ENCODE measurements around the gene PCDHGA3. TPM values are rescaled to one million over a fixed set of nuclear protein-coding genes. Genes with fewer than 3 reads are reported as not detected.

Gene PCDHGA3
- 0.04 and 0.08 TPM in 2 replicates for total RNA-seq

GRCh38 chr5:141343242-141343952 is at the start of gene PCDHGA3:
TSS of gene PCDHGA3 (plus strand) at chr5:141343829. CDS start at chr5:141344034, 205 bp downstream.

GRCh38 chr5:141303756-141304155 is 39.9 kb upstream of the PCDHGA3 start, which contains the start of gene SLC25A2:
TSS of gene SLC25A2 (minus strand) at chr5:141304049. CDS start at chr5:141303865, 184 bp downstream.

DNA sequence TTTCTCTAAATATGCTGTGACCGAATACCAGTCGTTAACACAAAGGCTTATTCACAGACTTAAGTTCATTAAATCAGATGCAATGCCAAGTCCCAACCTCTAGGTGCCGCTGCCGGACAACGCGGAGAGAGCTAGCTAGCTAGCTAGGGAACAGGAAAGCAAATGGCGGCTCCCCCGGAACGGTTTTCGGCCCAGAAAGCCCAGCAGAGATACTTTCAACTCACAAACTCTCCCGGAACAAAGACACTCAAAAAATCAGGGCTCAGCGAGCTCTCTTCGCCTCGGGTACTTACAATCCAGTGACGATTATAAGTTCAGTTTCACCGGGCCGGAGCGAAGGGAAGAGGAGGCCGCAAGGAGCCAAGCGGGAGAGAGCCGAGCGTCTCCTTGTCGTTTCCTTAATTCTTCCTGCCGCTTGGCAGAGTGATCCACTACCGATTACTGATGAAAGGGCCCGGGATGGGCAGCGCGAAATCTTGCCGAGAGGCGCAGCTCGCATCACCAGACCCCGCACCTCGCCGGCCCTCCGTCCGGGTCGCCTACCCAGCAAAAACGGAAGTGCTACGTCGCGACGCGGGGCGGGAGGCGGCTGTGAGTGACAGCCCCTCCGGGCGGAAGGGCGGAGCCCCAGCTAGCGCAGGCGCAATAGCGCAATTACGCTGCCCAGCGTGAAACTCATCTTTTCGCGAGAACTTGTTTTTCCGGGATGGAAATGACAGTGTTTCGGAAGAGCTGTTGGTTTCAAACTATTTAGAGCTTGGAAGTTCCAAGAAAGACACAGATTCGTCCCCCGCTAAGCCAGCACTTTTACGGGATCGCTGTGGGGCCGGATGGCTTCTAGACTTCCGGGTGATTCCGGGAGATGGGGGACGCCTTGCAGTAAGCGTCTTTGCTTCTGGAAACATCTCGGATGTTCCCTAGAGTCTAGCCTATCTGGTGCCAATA is 23.1 kb upstream of the PCDHGA3 start, which contains the start of gene TAF7:
TSS of gene TAF7 (minus strand) at position 560 of the 945 bp plus-strand sequence. CDS start 740 bp downstream, outside the sequence.

DNA sequence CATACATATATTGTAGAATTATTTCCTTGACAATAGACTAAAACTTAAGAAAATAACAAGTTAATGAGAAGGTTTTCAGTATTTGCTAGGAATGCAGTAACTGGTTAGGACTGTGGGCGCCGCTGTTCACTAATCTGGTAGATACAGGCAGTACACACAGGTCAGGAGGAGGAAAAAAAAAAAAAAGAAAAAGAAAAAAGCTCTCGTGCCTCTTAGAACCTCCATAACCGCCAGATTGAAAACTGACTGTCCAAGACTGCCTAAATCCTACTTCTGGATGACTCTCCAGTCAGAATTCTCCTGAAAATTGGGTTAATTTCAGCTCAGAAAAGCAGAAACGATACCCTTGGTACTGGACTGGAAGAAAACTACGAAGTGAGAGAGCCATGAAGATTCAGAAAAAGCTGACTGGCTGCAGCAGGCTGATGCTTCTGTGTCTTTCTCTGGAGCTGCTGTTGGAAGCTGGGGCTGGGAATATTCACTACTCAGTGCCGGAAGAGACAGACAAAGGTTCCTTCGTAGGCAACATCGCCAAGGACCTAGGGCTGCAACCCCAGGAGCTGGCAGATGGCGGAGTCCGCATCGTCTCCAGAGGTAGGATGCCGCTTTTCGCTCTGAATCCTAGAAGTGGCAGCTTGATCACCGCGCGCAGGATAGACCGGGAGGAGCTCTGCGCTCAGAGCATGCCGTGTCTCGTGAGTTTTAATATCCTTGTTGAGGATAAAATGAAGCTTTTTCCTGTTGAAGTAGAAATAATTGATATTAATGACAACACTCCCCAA is 13.1 kb upstream of the PCDHGA3 start, which contains the start of gene PCDHGA1:
TSS of gene PCDHGA1 (plus strand) at position 216 of the 782 bp plus-strand sequence.

DNA sequence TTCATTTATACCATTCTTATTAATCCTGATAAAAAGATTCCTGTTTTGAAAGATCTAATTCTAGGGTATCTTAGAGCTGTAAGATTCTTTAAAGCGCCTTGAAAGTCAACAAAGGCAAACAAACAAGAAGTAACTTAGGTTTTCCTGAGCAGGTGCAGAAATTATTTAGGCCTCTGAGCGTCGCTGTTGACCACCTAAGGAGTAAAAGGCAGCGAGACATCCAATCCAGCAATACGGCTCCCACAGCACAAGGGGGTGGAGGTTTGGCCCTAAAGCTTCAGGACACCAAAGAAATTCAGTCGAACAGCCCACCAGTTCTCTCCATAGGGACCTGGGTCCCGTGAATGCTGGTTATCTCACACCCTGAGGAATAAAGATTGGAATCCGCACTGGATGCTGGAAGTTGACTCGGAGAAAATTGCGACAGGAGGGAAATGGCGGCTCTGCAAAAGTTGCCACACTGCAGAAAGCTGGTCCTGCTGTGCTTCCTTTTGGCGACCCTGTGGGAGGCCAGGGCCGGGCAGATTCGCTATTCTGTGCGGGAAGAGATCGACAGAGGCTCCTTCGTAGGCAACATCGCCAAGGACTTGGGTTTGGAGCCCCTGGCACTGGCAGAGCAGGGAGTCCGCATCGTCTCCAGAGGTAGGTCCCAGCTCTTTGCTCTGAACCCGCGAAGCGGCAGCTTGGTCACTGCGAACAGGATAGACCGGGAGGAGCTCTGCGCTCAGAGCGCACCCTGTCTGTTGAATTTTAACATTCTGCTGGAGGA is 4.9 kb upstream of the PCDHGA3 start, which contains the start of gene PCDHGA2:
TSS of gene PCDHGA2 (plus strand) at position 223 of the 769 bp plus-strand sequence.

DNA sequence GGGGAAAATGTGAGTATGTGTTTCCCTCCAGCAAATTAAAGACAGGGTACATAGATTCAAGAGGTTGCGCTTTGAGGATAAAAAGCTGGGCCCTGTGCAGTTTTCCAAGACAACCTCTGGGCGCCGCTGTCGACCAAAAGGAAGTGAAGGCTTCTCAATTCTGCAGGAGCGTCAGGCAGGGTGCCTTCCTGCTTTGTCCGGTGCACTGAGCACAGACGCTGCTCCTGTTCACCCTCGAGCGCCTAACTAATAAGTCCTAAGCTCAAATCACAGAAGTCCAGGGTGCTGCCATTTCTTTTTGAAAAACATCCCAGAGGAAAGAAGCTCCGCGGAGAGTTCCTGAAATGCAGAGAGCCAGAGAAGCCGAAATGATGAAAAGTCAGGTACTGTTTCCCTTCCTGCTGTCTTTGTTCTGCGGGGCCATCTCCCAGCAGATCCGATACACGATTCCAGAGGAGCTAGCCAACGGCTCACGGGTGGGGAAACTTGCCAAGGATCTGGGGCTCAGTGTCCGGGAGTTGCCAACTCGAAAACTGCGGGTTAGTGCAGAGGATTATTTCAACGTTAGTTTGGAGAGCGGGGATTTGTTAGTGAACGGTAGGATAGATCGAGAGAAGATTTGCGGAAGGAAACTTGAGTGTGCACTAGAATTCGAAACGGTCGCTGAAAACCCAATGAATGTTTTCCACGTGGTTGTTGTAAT is 6.4 kb downstream of the PCDHGA3 start, which contains the start of gene PCDHGB1:
TSS of gene PCDHGB1 (plus strand) at position 183 of the 703 bp plus-strand sequence. CDS start at position 345, 162 bp downstream.

GRCh38 chr5:141354900-141355469 is 11.4 kb downstream of the PCDHGA3 start, which contains the start of gene PCDHGA4:
TSS of gene PCDHGA4 (plus strand) at chr5:141355021. CDS start at chr5:141355108, 87 bp downstream.

DNA sequence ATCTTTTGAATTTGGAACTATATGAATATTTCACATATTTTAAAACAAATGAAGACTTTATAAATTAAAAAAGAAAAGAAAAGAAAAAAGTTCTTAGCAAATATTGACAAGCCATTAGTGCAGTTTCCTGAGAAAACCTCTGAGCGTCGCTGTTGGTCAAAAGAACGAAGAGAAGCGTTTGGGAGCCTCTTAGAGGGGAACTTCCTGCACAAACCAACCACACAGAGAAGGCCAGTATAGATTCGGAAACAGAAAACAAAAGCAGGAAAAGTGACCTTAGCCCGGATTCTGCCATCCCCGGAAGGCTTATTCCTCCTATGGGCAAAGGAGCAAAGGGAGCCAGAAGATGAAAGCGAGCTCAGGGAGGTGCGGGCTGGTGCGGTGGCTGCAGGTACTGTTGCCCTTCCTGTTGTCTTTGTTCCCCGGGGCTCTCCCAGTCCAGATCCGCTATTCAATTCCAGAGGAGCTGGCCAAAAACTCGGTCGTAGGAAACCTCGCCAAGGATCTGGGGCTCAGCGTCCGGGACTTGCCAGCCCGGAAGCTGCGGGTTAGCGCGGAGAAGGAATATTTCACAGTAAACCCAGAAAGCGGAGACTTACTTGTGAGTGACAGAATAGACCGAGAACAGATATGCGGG is 16.3 kb downstream of the PCDHGA3 start, which contains the start of gene PCDHGB2:
TSS of gene PCDHGB2 (plus strand) at position 205 of the 637 bp plus-strand sequence. CDS start at position 347, 142 bp downstream.

DNA sequence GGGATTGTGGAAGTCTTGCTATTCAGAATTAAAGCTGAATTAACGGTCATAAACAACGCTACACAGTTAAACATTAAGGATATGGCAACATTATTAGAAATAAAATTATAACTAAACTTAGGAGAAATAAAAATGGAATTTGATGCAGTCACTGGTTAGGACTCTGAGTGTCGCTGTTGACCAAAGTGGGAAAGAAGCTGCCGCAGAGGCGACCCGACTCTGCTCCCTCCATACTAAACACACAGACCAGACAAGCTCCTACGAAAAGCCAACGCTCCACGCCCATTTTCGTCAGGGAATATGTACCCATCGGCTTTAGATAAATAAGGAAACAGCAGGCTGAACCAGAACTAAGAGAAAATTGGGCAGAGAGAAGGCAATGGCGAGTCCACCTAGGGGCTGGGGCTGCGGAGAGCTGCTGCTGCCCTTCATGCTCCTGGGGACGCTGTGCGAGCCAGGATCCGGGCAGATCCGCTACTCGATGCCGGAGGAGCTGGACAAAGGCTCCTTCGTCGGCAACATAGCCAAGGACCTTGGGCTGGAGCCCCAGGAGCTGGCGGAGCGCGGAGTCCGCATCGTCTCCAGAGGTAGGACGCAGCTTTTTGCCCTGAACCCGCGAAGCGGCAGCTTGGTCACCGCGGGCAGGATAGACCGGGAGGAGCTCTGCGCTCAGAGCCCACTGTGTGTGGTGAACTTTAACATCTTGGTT is 20.5 kb downstream of the PCDHGA3 start, which contains the start of gene PCDHGA5:
TSS of gene PCDHGA5 (plus strand) at position 211 of the 709 bp plus-strand sequence. CDS start at position 380, 169 bp downstream.

GRCh38 chr5:141369994-141370848 is 26.6 kb downstream of the PCDHGA3 start, which contains the start of gene PCDHGB3:
TSS of gene PCDHGB3 (plus strand) at chr5:141370242. CDS start at chr5:141370395, 153 bp downstream.

GRCh38 chr5:141373673-141374317 is 30.2 kb downstream of the PCDHGA3 start, which contains the start of gene PCDHGA6:
TSS of gene PCDHGA6 (plus strand) at chr5:141373891. CDS start at chr5:141374084, 193 bp downstream.

DNA sequence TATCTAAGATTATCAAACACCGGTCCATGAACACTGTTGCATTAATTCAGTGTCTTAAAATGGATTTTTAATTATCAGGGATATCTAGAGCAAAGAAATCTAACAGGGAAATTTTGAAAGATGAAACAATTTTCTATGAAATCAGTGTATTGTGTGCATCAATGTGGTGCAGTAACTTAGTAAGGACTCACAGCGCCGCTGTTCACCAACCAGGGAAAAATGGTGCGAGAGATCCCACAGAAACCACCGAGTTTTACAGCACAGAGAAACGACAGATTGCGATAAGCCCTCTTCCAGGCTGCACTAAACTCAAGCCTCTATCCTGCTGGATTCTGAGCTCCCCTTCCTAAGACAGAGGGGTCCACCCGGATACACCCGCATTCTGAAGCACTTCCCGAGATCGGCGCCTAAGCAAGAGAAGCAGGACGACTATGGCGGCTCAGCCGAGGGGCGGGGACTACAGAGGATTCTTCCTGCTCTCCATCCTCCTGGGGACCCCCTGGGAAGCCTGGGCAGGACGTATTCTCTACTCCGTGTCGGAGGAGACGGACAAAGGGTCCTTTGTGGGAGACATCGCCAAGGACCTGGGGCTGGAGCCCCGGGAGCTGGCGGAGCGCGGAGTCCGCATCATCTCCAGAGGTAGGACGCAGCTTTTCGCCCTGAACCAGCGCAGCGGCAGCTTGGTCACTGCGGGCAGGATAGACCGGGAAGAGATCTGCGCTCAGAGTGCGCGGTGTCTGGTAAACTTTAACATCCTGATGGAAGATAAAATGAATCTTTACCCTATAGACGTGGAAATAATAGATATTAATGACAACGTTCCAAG is 39.1 kb downstream of the PCDHGA3 start, which contains the start of gene PCDHGA7:
TSS of gene PCDHGA7 (plus strand) at position 274 of the 826 bp plus-strand sequence. CDS start at position 432, 158 bp downstream.

DNA sequence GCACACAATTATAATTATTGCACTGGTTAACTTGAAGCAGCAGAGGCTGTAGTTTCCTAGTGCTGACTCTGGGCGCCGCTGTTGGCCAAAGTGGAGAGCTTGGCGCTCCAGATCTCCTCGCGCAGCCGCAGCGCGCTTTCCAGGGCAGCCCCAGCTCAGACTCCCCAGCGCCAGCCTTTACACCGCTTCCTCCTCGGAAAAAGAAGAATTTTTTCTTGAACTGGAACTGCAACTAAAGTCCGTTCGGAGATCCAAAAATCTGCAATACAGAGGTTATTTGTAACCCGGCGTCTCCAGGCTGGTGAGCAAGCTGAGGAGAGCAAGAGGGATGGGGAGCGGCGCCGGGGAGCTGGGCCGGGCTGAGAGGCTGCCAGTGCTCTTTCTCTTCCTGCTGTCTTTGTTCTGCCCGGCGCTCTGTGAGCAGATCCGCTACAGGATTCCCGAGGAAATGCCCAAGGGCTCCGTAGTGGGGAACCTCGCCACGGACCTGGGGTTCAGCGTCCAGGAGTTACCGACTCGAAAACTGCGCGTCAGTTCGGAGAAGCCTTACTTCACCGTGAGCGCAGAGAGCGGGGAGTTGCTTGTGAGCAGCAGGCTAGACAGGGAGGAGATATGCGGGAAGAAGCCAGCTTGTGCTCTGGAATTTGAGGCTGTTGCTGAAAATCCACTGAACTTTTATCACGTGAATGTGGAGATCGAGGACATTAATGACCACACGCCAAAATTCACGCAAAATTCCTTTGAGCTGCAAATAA is 44.1 kb downstream of the PCDHGA3 start, which contains the start of gene PCDHGB4:
TSS of gene PCDHGB4 (plus strand) at position 142 of the 755 bp plus-strand sequence. CDS start at position 329, 187 bp downstream.

DNA sequence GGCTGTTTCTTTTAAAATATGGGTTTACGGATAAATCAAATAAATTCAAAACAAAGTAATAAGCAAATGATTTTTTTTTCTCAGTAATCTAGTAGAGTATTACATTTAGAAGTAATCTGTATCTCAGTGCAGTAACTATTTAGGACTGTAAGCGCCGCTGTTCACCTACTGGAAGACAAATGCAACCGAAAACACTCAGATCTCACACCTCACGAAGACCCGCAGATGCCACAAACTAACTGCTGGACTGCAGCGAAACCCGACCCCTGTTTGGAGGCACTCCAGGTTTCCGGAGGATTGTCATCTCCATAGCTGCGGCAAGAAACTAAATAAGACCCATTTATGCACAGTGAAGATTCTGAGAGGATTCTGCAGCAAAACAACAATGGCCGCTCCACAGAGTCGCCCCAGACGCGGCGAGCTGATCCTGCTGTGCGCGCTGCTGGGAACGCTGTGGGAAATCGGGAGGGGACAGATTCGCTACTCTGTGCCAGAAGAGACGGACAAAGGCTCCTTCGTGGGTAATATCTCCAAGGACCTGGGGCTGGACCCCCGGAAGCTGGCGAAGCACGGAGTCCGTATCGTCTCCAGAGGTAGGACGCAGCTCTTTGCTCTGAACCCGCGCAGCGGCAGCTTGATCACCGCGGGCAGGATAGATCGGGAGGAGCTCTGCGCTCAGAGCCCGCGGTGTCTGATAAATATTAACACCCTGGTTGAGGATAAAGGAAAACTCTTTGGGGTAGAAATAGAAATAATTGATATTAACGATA is 49.0 kb downstream of the PCDHGA3 start, which contains the start of gene PCDHGA8:
TSS of gene PCDHGA8 (plus strand) at position 205 of the 770 bp plus-strand sequence. CDS start at position 386, 181 bp downstream.

